ENCODE data around the gene POT1.

- TF ChIP-seq CTCF (IDR thresholded peaks at IDR 0.05; ENCODE audit: extremely low read depth in 1 of 2, insufficient read depth in 1 of 2, low read depth in 1 of 2, low read length in 2 of 2) (no peak), POLR2A (IDR thresholded peaks at IDR 0.05; ENCODE audit: low read depth, low read length) (no peak), POLR2AphosphoS5 (IDR thresholded peaks at IDR 0.05; ENCODE audit: insufficient read depth, low read depth, low read length) (no peak), EZH2 (IDR thresholded peaks at IDR 0.05; ENCODE audit: borderline replicate concordance, low read depth, low read length, severe bottlenecking) (no peak), GATA2 (IDR thresholded peaks at IDR 0.05; ENCODE audit: insufficient read depth, insufficient read length, low read depth, low read length) (no peak), JUN (IDR thresholded peaks at IDR 0.05; ENCODE audit: borderline replicate concordance, insufficient read depth, insufficient read length, low read depth) (no peak), MYC (IDR thresholded peaks at IDR 0.05; ENCODE audit: low read depth, low read length) (no peak)
- TF ChIP-seq, protein P1, sequence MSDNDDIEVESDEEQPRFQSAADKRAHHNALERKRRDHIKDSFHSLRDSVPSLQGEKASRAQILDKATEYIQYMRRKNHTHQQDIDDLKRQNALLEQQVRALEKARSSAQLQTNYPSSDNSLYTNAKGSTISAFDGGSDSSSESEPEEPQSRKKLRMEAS (IDR thresholded peaks at IDR 0.05; ENCODE audit: insufficient read depth, insufficient read length): no peak
Measured at GRCh38 chr7:124937076-124937475, 7.5 kb upstream of the POT1 start.
